SHP77 (cell line): ENCODE measurements around the gene PLCB3.

Source experiments
- DNase-seq, 2 experiments: peaks; one replicate each; lab custom pipeline; 2025; lab: John Stamatoyannopoulos, UW

The PLCB3 gene

GRCh38 chr11:64251016-64251752, at the start of gene PLCB3:
TSS of gene PLCB3 (plus strand) at chr11:64251530. CDS start at chr11:64251650, 120 bp downstream.
- no peak for DNase-seq

DNA sequence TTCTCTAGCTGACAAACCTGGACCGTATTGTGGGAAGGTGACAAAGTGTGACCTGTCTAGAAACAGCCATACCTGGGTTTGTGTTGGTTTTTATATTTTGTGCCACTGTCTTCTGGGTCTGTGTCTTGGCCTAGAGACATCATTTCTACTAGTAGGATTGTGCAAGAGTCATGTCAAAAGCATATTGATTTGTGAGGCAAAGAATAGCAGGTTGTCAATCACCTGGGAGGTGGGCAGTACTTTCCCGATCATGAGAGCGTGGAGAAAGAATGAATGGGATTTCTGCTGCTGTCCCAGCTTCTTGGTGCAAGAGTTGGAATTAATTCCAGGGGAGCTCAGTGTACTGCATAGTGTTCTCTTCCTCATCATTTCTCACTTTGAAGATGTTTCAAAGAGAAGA, 49.8 kb upstream of the PLCB3 start:
- no peak for DNase-seq

DNA sequence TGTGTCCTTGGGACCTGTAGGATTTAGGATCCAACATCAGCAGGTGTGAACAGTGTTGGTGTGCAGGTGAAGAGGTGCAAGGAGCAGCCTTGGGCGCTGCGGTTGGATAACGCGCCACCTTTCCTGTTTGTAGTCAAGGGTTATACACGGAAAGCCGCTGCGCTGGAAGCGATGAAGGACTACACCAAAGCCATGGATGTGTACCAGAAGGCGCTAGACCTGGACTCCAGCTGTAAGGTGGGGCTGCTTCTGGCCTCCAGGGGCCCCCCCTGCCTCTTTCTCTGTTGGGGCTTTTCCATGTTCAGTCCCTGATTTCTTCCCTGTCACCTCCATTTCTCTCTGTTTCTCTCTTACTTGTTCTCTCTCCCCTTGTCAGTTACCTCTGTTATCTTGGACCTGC, 48.3 kb upstream of the PLCB3 start:
- no peak for DNase-seq

GRCh38 chr11:64203421-64204079, 47.8 kb upstream of the PLCB3 start:
- DNase-seq = no peak

GRCh38 chr11:64204080-64204440, 47.3 kb upstream of the PLCB3 start:
- DNase-seq = no peak

DNA sequence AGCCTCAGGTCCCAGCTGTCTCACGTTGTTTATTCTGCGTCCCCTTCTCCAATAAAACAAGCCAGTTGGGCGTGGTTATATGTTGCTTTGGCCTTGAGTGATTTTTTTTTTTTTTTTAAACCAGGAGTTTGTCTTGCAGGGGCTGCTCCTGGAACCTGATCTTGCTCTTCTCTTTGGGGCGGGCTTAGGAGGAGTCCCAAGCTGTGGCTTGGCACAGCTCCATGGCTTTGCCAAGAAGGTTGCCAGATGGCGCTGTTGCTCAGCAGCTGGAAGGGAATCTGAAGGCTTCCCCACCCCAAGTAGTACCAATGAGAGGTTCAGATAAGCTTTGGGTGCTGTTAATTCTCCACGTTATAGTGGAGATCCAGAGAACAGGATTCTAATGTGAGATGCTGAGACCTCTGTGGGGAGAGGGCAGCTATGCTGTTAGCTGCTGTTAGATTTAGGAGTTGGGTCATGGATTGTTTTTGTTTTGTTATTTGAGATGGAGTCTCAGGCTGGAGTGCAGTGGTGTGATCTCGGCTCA, 46.8 kb upstream of the PLCB3 start:
- peak; percentile 62 to 72 for DNase-seq

DNA sequence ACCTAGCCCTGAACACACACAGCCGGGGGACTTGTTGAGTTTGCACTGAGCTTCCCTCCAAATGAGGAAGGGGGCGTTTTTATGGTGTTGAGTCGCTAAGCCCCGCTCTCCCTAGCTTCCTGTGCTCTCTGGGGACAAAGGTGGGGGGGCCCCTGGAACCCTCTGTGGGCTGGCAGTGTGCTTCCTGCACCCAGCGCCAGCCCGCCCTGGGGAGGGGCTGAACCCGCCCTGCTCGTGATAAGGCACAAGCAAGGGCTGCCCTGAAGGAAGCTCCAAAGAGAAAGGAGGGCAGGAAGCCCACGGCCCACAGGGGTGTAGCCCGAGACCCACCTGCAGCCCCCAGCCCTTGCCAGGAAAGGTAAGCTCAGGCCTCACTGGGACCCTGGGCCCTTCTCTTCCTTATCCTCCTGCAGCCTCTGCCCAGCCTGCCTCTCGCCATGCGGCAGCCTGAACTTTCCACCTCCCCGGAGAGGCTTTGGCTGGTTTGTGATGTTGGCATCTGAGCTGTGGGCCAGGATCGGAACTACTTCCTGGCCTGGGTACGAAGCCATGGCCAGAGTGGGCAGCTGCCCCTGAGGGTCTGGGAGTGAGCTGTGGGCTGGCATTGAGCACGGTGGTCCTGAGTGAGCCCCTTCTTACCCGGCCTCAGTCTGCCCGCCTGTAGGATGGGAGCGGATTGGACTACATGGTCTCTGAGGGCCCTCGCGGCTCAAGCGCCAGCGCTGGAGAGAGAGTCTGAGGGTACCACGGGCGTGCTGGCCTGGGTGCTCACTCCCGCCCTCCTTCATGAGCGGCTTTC, 44.7 kb upstream of the PLCB3 start, which contains the start of gene FERMT3:
FERMT3 (plus strand) TSS at position 265 of the 799 bp plus-strand sequence. CDS start 644 bp downstream, outside the sequence.
- DNase-seq = no peak

DNA sequence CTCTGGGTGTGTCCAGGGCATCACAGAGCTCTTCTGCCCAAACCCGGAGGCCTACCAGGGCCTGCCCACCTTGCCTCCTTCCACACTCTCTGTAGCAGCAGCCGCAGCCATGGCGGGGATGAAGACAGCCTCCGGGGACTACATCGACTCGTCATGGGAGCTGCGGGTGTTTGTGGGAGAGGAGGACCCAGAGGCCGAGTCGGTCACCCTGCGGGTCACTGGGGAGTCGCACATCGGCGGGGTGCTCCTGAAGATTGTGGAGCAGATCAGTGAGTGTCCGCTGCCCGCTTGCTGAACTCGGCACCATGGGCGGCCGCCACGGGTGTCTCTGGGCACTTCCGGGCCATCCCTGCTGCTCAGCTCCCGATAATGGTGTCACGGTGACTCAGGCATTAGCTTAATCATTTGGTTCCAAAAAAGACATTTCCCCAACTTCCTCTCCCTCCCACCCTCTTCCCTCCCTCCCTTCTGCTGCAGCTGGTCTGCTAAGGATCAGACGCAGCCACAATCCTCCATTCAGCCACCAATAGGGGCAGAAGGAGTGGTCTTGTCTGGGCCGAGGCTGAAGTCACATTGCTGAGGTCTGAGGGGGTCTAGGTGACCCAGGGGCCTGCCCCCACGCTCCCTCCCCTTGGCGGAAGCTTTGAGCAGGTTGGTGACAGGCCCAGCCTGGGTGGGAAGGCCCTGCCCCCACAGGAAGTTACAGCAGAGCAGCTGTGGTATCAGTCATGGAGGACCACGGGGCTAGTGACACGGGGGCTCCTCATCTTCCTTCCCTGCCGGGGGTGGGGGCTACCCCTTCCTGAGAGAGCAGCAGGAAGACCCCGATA, 43.9 kb upstream of the PLCB3 start:
- peak; percentile 32 to 38 for DNase-seq

DNA sequence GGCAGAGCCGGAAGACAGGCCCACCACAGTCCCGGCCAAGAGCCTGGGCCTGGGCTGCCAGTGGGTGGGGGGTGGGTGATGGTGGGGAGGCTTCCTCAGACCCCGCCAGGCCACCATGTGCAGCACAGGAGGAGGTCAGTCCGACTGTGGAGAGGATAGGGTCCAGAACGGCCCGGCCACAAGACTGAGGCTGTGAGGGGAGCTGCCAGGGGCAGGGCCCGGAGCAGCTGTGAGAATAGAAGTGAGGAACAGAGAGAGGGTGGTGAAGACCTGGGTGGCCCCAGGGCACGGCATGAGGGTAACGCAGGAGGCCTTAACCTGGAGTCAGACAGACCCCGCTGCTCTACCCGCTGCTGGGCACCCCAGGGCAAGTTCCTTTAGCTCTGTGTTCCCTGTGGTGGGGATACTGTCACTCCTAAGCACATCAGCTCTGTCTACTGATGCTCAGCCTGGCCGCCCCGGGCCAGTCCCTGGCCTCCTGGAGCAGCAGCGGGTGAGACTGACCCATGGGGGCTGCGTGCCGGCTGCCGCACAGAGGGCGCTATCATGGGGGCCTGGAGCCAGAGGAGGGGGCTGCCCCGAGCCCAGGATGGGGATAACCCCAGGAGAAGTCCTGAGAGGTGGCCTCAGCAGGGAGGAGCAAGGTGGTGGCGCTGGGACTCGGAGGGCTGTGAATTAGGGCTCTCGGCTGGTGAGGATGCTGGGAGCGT, 43.1 kb upstream of the PLCB3 start:
- no peak for DNase-seq

DNA sequence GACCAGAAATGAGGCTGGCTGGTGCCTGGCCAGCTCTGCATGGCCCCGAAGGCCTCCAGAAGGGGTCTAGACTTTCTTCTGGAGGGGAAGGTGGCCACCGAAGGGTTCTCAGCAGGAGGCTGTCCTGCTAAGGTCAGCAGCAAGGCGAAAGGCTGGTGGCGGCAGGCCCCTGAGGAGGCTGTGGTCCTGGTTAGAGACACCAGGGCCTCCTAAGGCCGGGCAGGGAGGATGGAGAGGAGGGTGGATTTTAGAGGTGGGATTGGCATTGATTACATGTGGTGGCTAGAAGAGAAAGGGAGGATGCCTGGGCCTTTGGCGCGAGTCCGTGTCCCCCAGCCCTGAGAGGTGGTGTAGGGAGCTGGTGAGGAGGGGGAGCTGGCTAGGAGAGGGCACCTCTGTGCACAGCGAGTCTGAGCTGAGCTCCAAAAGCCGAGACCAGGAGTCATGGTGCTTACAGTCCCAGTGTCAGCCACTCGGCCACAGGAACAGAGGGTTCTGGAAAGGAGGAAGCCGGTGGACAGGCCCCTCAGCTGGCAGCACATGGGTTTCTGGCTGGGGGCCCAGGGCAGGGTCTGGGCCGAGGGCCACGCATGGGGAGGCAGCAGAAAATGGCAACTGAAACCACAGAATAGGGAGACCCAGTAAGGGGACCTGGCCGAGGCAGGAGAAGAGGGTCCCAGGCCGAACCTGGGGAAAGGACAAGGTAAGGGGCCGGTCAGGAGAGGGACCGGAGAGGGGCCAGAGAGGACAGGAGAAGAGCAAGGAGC, 42.4 kb upstream of the PLCB3 start:
- no peak for DNase-seq

GRCh38 chr11:64209563-64209843, 41.8 kb upstream of the PLCB3 start:
- no peak for DNase-seq

DNA sequence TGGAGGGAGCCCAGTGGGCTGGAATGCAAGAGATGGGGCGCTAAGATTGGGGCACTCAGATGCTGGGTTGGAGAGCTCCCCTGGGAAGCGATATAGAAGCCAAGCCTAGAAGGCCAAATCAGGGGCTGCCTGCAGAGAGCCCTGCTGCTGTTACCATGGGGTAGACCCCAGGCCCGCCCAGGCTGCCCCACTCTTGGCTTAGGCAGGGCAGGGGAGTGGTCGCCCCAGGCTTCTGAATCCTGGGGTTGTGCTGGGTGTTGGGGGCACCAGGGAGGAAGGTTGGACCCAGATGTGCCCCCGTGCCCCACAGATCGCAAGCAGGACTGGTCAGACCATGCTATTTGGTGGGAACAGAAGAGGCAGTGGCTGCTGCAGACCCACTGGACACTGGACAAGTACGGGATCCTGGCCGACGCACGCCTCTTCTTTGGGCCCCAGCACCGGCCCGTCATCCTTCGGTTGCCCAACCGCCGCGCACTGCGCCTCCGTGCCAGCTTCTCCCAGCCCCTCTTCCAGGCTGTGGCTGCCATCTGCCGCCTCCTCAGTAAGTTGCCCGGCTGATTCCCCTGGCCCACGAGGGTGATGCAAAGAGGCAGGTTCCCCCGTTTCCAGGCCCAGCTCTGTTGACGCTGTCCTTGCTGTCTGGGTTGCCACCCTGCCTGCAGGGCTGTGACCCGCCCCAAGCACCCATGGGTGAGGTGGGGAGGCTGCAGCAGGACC, 40.9 kb upstream of the PLCB3 start:
- no peak for DNase-seq

DNA sequence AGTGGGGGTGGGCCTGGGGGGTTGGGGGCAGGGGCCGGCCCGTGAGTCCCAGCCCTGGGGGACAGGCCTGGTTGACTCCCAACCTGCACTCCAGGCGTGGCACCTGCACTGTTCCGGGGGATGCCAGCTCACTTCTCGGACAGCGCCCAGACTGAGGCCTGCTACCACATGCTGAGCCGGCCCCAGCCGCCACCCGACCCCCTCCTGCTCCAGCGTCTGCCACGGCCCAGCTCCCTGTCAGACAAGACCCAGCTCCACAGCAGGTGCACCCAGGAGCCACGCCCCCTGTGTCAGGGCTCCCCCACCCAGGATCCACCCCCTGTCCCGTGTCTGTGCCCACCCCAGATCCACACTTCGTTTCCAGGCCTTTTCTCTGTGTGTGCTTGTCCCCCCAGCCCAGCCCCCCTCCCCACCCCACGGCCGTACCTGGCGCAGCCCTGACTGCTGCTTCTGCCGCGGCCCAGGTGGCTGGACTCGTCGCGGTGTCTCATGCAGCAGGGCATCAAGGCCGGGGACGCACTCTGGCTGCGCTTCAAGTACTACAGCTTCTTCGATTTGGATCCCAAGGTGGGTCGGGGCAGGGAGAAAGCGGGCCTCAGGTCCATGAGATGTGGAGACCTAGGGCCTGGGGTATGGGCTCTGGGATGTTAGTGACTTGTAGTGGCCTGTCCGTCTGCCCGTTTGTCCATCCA, 40.0 kb upstream of the PLCB3 start:
- no peak for DNase-seq

DNA sequence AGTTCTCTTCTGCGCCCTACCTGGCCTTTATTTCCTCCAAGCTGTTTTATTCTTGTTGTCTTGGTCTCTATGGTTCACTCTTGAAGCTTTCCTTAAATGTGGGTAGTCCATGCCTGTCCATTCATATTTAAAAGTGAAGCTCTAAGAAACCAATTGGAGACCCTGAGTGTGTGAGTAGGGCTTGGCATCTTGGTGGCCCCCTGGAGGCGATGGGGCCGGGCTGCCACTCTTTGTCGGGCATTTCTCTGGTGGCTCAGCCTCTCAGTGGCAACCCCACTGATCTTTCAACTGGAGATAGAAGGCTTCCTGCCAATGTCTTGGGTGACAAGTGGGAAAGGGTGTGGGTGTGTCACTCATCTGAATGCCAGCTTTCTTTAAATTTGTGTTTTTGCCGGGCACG, 34.5 kb upstream of the PLCB3 start:
- DNase-seq = no peak

GRCh38 chr11:64218628-64219353, 32.5 kb upstream of the PLCB3 start:
- no peak for DNase-seq

- DNase-seq = no peak
These were observed 32.0 kb upstream of the PLCB3 start for GRCh38 chr11:64219354-64219684.

DNA sequence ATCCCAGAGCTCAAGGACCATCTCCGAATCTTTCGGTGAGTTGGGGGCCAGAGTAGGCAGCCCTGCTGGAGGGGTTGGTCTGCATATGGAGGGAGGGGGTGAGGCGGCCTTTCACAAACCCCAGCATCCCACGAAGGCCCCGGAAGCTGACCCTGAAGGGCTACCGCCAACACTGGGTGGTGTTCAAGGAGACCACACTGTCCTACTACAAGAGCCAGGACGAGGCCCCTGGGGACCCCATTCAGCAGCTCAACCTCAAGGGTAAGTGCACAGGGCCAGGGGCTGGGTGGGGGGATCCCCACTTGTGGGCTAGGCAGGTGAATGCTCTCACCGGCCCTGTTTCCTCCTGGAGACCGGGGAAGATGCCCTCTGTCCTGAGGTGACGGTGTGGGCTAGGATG, 31.6 kb upstream of the PLCB3 start:
- no peak for DNase-seq

DNA sequence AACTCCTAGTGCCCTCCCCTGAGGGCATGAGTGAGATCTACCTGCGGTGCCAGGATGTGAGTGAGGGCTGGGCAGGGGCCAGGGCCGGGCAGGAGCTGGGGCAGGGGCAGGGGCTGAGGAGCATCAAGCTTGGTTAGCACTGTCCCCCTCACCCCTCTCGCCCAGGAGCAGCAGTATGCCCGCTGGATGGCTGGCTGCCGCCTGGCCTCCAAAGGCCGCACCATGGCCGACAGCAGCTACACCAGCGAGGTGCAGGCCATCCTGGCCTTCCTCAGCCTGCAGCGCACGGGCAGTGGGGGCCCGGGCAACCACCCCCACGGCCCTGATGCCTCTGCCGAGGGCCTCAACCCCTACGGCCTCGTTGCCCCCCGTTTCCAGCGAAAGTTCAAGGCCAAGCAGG, 31.1 kb upstream of the PLCB3 start:
- no peak for DNase-seq

DNA sequence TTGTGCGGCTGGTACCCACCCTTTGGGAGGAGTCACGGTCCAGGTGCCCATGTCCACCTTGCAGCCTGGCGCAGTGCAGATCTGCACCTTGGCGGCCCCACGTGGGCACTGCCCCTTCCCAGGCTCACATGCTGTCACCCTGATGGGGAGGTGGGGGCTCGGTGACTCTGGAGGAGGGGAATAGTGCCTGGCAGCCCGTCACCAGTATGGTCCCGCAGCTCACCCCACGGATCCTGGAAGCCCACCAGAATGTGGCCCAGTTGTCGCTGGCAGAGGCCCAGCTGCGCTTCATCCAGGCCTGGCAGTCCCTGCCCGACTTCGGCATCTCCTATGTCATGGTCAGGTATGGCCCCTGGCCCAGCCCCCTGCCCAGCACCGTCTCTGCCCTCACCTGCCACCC, 30.5 kb upstream of the PLCB3 start:
- no peak for DNase-seq
